PFSK-1 (cell line): ENCODE results near the gene FARS2.

Experiments used
- REST ChIP-seq, 2 experiments: IDR thresholded peaks; 2 replicates each; pipeline versions ENCODE4 v1.6.1 to v1.8.0; 2011 to 2012; ENCODE audit warnings: low read depth in 2 of 2, low read length in 2 of 2, control low read depth in 1 of 2, inconsistent platforms in 1 of 2, mild to moderate bottlenecking in 1 of 2, moderate library complexity in 1 of 2; ENCODE audit not compliant: insufficient read depth in 1 of 2
- TAF1 ChIP-seq: IDR thresholded peaks from 2 replicates; pipeline ENCODE4 v1.6.1; 2012; ENCODE audit warnings: low read length, control low read depth, borderline replicate concordance; ENCODE audit not compliant: insufficient read depth

DNA sequence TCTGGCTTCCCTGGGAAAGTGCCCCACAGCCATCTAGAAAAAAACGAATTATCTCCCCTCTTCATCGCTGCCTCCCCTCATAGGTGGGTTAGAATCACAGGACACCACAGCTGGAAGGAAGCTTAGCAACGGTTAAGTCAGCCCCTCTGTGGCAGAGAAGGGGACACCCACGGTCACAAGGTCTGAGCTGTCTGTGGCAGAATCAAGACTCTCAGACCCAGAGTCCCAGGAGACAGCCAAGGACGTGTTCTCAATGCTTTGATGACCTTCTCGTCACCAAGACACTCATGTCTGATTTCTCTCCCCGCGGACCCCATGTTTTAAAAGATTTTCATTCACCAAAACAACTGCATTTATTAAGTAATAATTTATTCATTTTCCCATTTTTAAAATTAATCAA, 523.9 kb downstream of the FARS2 start:
- no peak for TF ChIP-seq REST (IDR thresholded peaks at IDR 0.05; ENCODE audit: insufficient read depth in 1 of 2, low read depth in 2 of 2, low read length in 2 of 2)
- TF ChIP-seq TAF1, result no peak
